GM12873 (cell line): ENCODE results near the gene TDRD9.
A peak's percentile ranks its signal among the peaks of the same experiment; 100 is the strongest.

ENCODE experiments used
- TF ChIP-seq, protein P1 (sequence below): IDR thresholded peaks from 2 replicates; pipeline ENCODE4 v1.5.1; 2012; ENCODE audit warnings: low read depth, mild to moderate bottlenecking, moderate library complexity, low read length, control low read depth; ENCODE audit not compliant: insufficient read depth; ENCODE audit errors: missing control alignments

The TDRD9 gene

GRCh38 chr14:104096751-104097700, 168.8 kb downstream of the TDRD9 start:
- TF ChIP-seq, protein P1, sequence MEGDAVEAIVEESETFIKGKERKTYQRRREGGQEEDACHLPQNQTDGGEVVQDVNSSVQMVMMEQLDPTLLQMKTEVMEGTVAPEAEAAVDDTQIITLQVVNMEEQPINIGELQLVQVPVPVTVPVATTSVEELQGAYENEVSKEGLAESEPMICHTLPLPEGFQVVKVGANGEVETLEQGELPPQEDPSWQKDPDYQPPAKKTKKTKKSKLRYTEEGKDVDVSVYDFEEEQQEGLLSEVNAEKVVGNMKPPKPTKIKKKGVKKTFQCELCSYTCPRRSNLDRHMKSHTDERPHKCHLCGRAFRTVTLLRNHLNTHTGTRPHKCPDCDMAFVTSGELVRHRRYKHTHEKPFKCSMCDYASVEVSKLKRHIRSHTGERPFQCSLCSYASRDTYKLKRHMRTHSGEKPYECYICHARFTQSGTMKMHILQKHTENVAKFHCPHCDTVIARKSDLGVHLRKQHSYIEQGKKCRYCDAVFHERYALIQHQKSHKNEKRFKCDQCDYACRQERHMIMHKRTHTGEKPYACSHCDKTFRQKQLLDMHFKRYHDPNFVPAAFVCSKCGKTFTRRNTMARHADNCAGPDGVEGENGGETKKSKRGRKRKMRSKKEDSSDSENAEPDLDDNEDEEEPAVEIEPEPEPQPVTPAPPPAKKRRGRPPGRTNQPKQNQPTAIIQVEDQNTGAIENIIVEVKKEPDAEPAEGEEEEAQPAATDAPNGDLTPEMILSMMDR = peak; percentile 23

GRCh38 chr14:104098272-104099095, 170.2 kb downstream of the TDRD9 start:
- TF ChIP-seq, protein P1 = no peak

GRCh38 chr14:104099096-104100041, 171.1 kb downstream of the TDRD9 start:
- TF ChIP-seq, protein P1 = no peak

DNA sequence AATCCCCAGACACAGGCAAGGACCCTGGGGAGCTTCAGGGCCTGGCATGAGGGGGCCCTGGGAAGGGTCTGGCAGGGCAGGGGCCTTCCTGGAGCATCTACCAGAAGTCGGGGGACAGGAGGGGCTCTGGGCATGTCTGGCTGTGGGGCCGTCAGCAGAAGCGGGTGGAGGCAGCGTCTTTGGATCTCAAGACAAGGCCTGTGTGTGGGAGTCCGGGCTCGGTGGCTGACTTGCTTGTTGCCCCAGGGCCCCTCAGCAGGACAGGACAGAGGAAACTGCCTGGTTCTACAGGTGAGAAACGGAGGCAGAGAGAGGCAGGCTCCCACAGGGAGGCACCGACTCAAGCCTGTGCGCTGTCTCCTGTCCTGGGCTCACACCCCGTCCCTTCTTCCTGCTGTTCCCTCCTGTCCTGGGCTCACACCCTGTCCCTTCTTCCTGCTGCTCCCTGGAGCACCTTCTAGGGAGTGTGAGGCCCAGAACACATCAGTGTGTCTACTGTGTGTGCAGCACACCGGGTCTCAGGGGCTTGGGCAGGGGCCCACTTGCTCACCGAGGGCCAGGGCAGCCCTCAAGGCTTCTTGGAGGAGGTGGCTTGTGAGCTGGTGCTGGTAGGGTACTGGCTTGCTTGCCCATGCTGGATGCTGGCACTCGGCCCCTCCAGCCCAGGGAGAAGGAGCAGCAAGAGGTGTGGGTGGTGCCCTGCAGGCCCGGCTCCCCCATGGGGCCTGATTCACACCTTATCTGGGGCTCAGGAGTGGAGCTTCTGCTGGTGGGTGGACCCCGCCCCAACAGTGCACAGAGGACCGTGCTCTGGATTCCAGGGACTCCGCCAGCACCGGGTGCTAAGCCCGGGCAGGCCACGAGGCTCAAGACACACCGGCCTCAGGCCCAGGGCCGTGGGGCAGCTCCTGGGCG, 172.2 kb downstream of the TDRD9 start:
- TF ChIP-seq, protein P1 = no peak

GRCh38 chr14:104101086-104101621, 172.9 kb downstream of the TDRD9 start:
- TF ChIP-seq, protein P1 = no peak

DNA sequence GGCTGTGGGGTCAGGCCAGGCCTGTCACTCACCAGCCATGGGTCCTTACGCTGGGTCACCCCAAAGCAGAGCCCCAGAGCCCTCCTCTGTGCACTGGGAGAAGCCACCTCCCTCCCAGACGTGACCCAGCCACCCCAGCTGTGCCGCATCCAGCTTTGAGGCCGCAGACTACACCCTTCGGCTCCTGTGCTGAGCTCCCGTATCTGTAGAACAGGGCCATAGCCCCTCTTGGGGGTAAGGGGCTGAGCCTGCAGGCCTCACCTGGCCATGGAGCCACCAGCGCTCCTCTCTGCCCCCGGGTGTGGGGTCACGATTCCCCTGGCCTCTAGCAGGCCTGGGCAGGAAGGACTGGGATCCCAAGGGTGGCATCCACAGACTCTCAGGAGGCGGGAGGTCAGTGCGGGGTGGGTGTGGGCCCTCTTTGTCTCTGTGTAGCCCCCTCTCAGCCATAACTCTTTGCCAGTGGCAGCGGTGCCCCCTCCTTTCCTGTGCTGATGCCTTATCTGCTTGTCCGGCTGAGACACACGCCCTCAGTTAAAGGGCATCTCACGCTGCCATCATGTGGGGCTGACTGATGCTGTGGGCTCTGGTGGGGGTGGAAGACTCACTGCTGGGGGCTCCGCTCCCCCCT, 173.5 kb downstream of the TDRD9 start:
- TF ChIP-seq, protein P1 = no peak
